Neural progenitor cell (in vitro differentiated cells): ENCODE data around the gene MEGF6. TPM values are rescaled to one million over a fixed set of nuclear protein-coding genes. Genes with fewer than 3 reads are reported as not detected.

ENCODE experiments used
- DNase-seq: peaks from one replicate; pipeline ENCODE4 v3.0.0-alpha.2; 2016; ENCODE audit warnings: low spot score
- H2AFZ ChIP-seq: fragments of 200-600 bp; sonication (generic); replicated peaks from 2 replicates; pipeline ENCODE4 v1.6.1; 2016; ENCODE audit warnings: antibody characterized with exemption
- H3F3A ChIP-seq: fragments of 200-600 bp; sonication (generic); 2 replicates; pipeline ENCODE4 v1.6.1; 2016; ENCODE audit warnings: antibody characterized with exemption, low read depth
- H3K27ac ChIP-seq: fragments of 200-600 bp; sonication (generic); 2 replicates; pipeline ENCODE4 v1.5.1; 2016; ENCODE audit warnings: mild to moderate bottlenecking
- H3K27me3 ChIP-seq: fragments of 200-600 bp; sonication (generic); 2 replicates; pipeline ENCODE4 v1.6.1; 2016; ENCODE audit warnings: mild to moderate bottlenecking, moderate library complexity
- H3K36me3 ChIP-seq: fragments of 200-600 bp; sonication (generic); 2 replicates; pipeline ENCODE4 v1.5.1; 2016
- H3K4me1 ChIP-seq: fragments of 200-600 bp; sonication (generic); 2 replicates; pipeline ENCODE4 v1.6.1; 2016; ENCODE audit warnings: mixed run types
- H3K4me2 ChIP-seq: fragments of 200-600 bp; sonication (generic); 2 replicates; pipeline ENCODE4 v1.6.1; 2016
- H3K4me3 ChIP-seq: fragments of 200-600 bp; sonication (generic); 2 replicates; pipeline ENCODE4 v1.5.1; 2016
- H3K79me2 ChIP-seq: fragments of 200-600 bp; sonication (generic); 2 replicates; pipeline ENCODE4 v1.6.1; 2016; ENCODE audit warnings: low read depth
- H3K9ac ChIP-seq: fragments of 200-600 bp; sonication (generic); 2 replicates; pipeline ENCODE4 v1.6.1; 2016
- H3K9me3 ChIP-seq: fragments of 200-600 bp; sonication (generic); 2 replicates; pipeline ENCODE4 v1.5.1; 2016; ENCODE audit warnings: low read depth
- H4K20me1 ChIP-seq: fragments of 200-600 bp; sonication (generic); 2 replicates; pipeline ENCODE4 v1.6.1; 2016; ENCODE audit warnings: low read depth
- H3K27ac Mint-ChIP-seq: 3 replicates; pipeline ENCODE4 v1.8.0; 2021; ENCODE audit warnings: mixed read lengths
- H3K27me3 Mint-ChIP-seq: 2 replicates; pipeline ENCODE4 v1.8.0; 2022; ENCODE audit warnings: low read depth, mild to moderate bottlenecking, inconsistent platforms, moderate library complexity, mixed read lengths; ENCODE audit not compliant: insufficient read depth
- H3K36me3 Mint-ChIP-seq: 3 replicates; pipeline ENCODE4 v1.8.0; 2021; ENCODE audit warnings: mixed read lengths
- H3K4me1 Mint-ChIP-seq: 3 replicates; pipeline ENCODE4 v1.8.0; 2021; ENCODE audit warnings: mixed read lengths
- H3K4me3 Mint-ChIP-seq: 3 replicates; pipeline ENCODE4 v1.8.0; 2021; ENCODE audit warnings: mild to moderate bottlenecking, moderate library complexity, mixed read lengths
- H3K9me3 Mint-ChIP-seq: 3 replicates; pipeline ENCODE4 v1.8.0; 2020; ENCODE audit warnings: mixed read lengths
- EZH2 ChIP-seq: fragments of 200-600 bp; sonication (generic); IDR thresholded peaks from 2 replicates; pipeline ENCODE4 v1.6.1; 2017; ENCODE audit warnings: antibody characterized with exemption, mild to moderate bottlenecking, moderate library complexity
- EZH2phosphoT487 ChIP-seq: fragments of 200-600 bp; sonication (generic); IDR thresholded peaks from 2 replicates; pipeline ENCODE4 v1.6.1; 2017; ENCODE audit warnings: antibody characterized with exemption
- total RNA-seq: library from RNA; depleted of rRNA; stranded (reverse); fragments of >200 nt; gene quantifications from 2 replicates; pipeline ENCODE4 v1.2.3, GENCODE V29; 2015; ENCODE audit warnings: low replicate concordance
- TF ChIP-seq, protein P1 (sequence below): fragments of 200-600 bp; sonication (generic); IDR thresholded peaks from 2 replicates; pipeline ENCODE4 v1.5.1; 2017; ENCODE audit warnings: antibody characterized with exemption, mild to moderate bottlenecking

The MEGF6 gene
- total RNA-seq, 1 donor from 2014 or later = 1.7 TPM

DNA sequence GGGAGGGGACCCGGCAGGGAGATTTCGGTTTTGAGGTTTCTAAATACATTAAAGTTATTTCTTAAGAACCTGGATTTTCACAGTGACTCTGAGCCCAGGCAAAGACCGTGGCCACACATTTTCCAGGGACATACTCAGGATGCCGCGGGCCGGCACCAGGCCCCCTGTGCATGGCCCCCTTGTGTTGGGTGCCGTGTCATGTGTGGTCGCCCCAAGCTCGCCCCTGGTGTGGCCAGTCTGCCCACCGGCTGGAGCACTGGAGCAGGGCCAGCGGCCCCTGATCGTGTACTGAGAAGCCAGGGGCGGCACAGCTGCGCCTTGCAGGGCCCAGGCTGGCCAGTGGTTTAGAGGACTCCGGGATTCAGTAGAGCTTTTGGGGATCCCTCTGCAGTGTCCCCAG, 130.3 kb downstream of the MEGF6 start:
- TF ChIP-seq EZH2 = no peak
- TF ChIP-seq, protein P1, sequence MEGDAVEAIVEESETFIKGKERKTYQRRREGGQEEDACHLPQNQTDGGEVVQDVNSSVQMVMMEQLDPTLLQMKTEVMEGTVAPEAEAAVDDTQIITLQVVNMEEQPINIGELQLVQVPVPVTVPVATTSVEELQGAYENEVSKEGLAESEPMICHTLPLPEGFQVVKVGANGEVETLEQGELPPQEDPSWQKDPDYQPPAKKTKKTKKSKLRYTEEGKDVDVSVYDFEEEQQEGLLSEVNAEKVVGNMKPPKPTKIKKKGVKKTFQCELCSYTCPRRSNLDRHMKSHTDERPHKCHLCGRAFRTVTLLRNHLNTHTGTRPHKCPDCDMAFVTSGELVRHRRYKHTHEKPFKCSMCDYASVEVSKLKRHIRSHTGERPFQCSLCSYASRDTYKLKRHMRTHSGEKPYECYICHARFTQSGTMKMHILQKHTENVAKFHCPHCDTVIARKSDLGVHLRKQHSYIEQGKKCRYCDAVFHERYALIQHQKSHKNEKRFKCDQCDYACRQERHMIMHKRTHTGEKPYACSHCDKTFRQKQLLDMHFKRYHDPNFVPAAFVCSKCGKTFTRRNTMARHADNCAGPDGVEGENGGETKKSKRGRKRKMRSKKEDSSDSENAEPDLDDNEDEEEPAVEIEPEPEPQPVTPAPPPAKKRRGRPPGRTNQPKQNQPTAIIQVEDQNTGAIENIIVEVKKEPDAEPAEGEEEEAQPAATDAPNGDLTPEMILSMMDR = no peak
- no peak for TF ChIP-seq EZH2phosphoT487
- no peaks in the 10 kb centered on the region for H3K4me1 Mint-ChIP-seq
- no peak overlapping the region for H2AFZ ChIP-seq
- H3K27ac Mint-ChIP-seq = no peak overlapping the region
- H3K27me3 Mint-ChIP-seq = peaks cover 2% of the 10 kb centered on the region
- H3K4me2 ChIP-seq = no peak overlapping the region
- no peak overlapping the region for H3K4me3 Mint-ChIP-seq
- H3K27me3 ChIP-seq = no peaks in the 10 kb centered on the region
- H3K36me3 Mint-ChIP-seq = no peaks in the 10 kb centered on the region
- no peaks in the 10 kb centered on the region for H3K4me1 ChIP-seq
- H4K20me1 ChIP-seq = no peaks in the 10 kb centered on the region
- peaks cover 2% of the 10 kb centered on the region for H3K9me3 Mint-ChIP-seq
- no peak overlapping the region for H3K9ac ChIP-seq
- H3K27ac ChIP-seq = no peak overlapping the region
- H3K36me3 ChIP-seq = no peaks in the 10 kb centered on the region
- H3F3A ChIP-seq = no peaks in the 10 kb centered on the region
- no peaks in the 10 kb centered on the region for H3K9me3 ChIP-seq
- H3K4me3 ChIP-seq = no peak overlapping the region
- DNase-seq = no peak
- no peaks in the 10 kb centered on the region for H3K79me2 ChIP-seq

DNA sequence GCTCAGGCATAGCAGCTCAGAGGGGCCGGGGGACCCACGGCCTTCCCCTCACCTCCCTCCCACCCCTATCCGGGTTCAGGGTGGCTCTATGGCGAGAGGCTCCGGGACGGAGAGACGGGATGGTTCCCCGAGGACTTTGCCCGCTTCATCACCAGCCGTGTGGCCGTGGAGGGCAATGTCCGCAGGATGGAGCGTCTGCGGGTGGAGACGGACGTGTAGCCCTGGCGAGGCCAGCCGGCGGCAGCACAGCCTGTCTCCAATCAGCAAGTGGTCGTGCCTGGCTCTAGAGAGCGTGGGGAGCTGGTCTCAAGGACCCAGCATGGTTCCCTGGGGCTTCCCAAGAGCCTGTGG, 131.0 kb downstream of the MEGF6 start:
- no peaks in the 10 kb centered on the region for H3F3A ChIP-seq
- no peaks in the 10 kb centered on the region for H3K9me3 ChIP-seq
- no peaks in the 10 kb centered on the region for H3K79me2 ChIP-seq
- no peak overlapping the region for H3K27ac ChIP-seq
- no peak overlapping the region for H3K4me3 Mint-ChIP-seq
- no peak overlapping the region for H3K4me2 ChIP-seq
- no peaks in the 10 kb centered on the region for H3K4me1 Mint-ChIP-seq
- H3K27me3 ChIP-seq = no peaks in the 10 kb centered on the region
- TF ChIP-seq EZH2 (no peak), EZH2phosphoT487 (no peak)
- TF ChIP-seq, protein P1 = no peak
- no peaks in the 10 kb centered on the region for H3K36me3 Mint-ChIP-seq
- H3K9me3 Mint-ChIP-seq = peaks cover 2% of the 10 kb centered on the region
- no peaks in the 10 kb centered on the region for H3K36me3 ChIP-seq
- H3K4me3 ChIP-seq = no peak overlapping the region
- no peaks in the 10 kb centered on the region for H3K4me1 ChIP-seq
- H3K27me3 Mint-ChIP-seq = peaks cover 2% of the 10 kb centered on the region
- DNase-seq = no peak
- H3K27ac Mint-ChIP-seq = no peak overlapping the region
- no peaks in the 10 kb centered on the region for H4K20me1 ChIP-seq
- H3K9ac ChIP-seq = no peak overlapping the region
- H2AFZ ChIP-seq = no peak overlapping the region

DNA sequence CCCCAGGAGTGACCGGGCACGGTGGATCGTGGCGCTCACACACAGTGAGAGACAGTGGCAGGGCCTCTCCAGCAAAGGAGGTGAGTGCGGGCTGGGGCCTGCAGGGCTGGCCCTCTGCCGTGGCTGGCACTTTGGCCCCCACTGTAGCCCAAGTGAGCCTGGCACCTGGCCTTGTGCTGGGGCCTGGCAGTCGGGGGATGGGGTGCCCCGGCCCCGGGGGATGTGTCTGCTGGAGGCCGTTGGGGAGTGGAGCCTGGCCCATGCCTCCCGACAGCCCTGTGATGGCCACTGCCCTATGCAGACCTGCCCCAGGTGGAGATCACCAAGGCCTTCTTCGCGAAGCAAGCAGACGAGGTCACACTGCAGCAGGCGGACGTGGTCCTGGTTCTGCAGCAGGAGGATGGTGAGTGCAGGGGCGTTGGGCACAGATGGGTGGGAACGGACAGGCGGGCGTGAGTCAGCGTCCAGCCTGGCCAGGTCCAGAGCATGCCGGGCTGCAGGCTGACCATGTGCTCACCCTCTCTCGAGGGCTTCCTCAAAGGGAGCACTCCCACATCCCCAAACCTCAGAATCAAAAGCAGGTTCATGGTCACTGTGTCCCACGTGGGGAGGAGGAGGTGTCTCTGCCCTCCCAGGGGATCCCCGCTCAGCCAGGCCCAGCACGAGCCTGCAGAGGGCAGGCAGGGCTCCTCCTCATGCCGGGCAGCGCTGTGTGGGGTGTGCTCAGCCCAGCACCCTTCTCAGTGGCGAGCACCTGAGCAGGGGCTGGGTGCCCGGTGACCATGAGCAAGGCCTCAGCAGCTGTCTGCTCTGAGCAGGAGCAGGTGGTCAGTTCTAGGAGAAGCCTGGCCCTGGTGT, 131.6 kb downstream of the MEGF6 start:
- Mint-ChIP-seq H3K4me3 (no peak overlapping the region), H3K36me3 (no peaks in the 10 kb centered on the region), H3K27me3 (peaks cover 2% of the 10 kb centered on the region), H3K4me1 (no peaks in the 10 kb centered on the region), H3K9me3 (peaks cover 2% of the 10 kb centered on the region), H3K27ac (no peak overlapping the region)
- H3F3A ChIP-seq = no peaks in the 10 kb centered on the region
- H3K9ac ChIP-seq = no peak overlapping the region
- H3K36me3 ChIP-seq = no peaks in the 10 kb centered on the region
- H3K27me3 ChIP-seq = no peaks in the 10 kb centered on the region
- H4K20me1 ChIP-seq = no peaks in the 10 kb centered on the region
- no peak overlapping the region for H3K27ac ChIP-seq
- TF ChIP-seq, protein P1 = no peak
- TF ChIP-seq EZH2phosphoT487 (no peak), EZH2 (no peak)
- no peak overlapping the region for H3K4me3 ChIP-seq
- no peak overlapping the region for H3K4me2 ChIP-seq
- no peaks in the 10 kb centered on the region for H3K4me1 ChIP-seq
- no peak for DNase-seq
- H3K9me3 ChIP-seq = no peaks in the 10 kb centered on the region
- no peak overlapping the region for H2AFZ ChIP-seq
- H3K79me2 ChIP-seq = no peaks in the 10 kb centered on the region
